HepG2 (cell line): Measurements from ENCODE around the gene ARSB. TPM values are rescaled to one million over a fixed set of nuclear protein-coding genes. Genes with fewer than 3 reads are reported as not detected.

Source experiments
- ATF7-NPFF ChIP-seq: sonication (generic); formaldehyde crosslinking; IDR thresholded peaks from 2 replicates; pipeline ENCODE4 v1.8.1; 2023; ENCODE audit warnings: mild to moderate bottlenecking, low read depth, missing genetic modification reagents, moderate library complexity
- BRCA1 ChIP-seq: sonication (generic); formaldehyde crosslinking; IDR thresholded peaks from 2 replicates; pipeline ENCODE4 v1.4.0; 2020; ENCODE audit warnings: missing genetic modification reagents
- MLX ChIP-seq: IDR thresholded peaks from 2 replicates; pipeline ENCODE4 v1.6.1; 2016
- MYNN ChIP-seq: sonication (generic); formaldehyde crosslinking; IDR thresholded peaks from 2 replicates; pipeline ENCODE4 v1.4.0; 2020; ENCODE audit warnings: mild to moderate bottlenecking, low read depth, missing genetic modification reagents
- NCOA1 ChIP-seq: sonication (generic); formaldehyde crosslinking; IDR thresholded peaks from 2 replicates; pipeline ENCODE4 v1.9.0; 2021; ENCODE audit warnings: missing genetic modification reagents
- POLR2G ChIP-seq: fragments of 200-400 bp; formaldehyde crosslinking; IDR thresholded peaks from 2 replicates; pipeline ENCODE4 v1.6.1; 2018; ENCODE audit warnings: mild to moderate bottlenecking, low read depth, low read length, moderate library complexity
- SMAD3 ChIP-seq: sonication (generic); formaldehyde crosslinking; IDR thresholded peaks from 2 replicates; pipeline ENCODE4 v1.4.0; 2020; ENCODE audit warnings: missing genetic modification reagents
- TEAD2 ChIP-seq: sonication (generic); formaldehyde crosslinking; IDR thresholded peaks from 2 replicates; pipeline ENCODE4 v1.9.0; 2021; ENCODE audit warnings: missing genetic modification reagents
- ZFP36 ChIP-seq: fragments of 150-350 bp; IDR thresholded peaks from 2 replicates; pipeline ENCODE4 v1.6.1; 2018; ENCODE audit warnings: borderline replicate concordance, low read length, low read depth; ENCODE audit not compliant: partially characterized antibody
- ZFY ChIP-seq: sonication (generic); formaldehyde crosslinking; IDR thresholded peaks from 2 replicates; pipeline ENCODE4 v1.4.0; 2020; ENCODE audit warnings: missing genetic modification reagents
- ZNF30 ChIP-seq: sonication (generic); formaldehyde crosslinking; IDR thresholded peaks from 2 replicates; pipeline ENCODE4 v1.5.0; 2020; ENCODE audit warnings: mild to moderate bottlenecking, missing genetic modification reagents
- polyA plus RNA-seq, 8 experiments: library from polyadenylated mRNA; depleted of rRNA in 3 of 8; stranded (reverse) in 7 of 8; unstranded in 1 of 8; fragments of >200 nt; fragmentation: Illumina TruSeq in 4 of 8; extraction: Trizol in 4 of 8; gene quantifications; 2 replicates each; pipeline versions ENCODE4 v1.2.1 to v1.2.3, GENCODE V29; 2011 to 2016; ENCODE audit warnings: low read depth in 4 of 8, missing spikeins in 1 of 8, mixed read lengths in 1 of 8; ENCODE audit not compliant: insufficient read depth in 1 of 8
- total RNA-seq, 5 experiments: library from RNA; depleted of rRNA; stranded (reverse); fragments of >200 nt; fragmentation: Illumina TruSeq; extraction: Trizol; gene quantifications; 2 replicates each; pipeline ENCODE4 v1.2.3, GENCODE V29; 2016; ENCODE audit warnings: low read depth in 1 of 5
- TF ChIP-seq, protein P1 (sequence below): sonication (generic); formaldehyde crosslinking; IDR thresholded peaks from 2 replicates; pipeline ENCODE4 v1.5.0; 2020; ENCODE audit warnings: mild to moderate bottlenecking, missing genetic modification reagents, borderline replicate concordance
- TF ChIP-seq, protein P2 (sequence below): sonication (generic); formaldehyde crosslinking; IDR thresholded peaks from 2 replicates; pipeline ENCODE4 v1.4.0; 2020; ENCODE audit warnings: missing genetic modification reagents, borderline replicate concordance
- TF ChIP-seq, protein P3 (sequence below): IDR thresholded peaks from 2 replicates; pipeline ENCODE4 v1.6.1; 2016; ENCODE audit warnings: missing compliant biosample characterization, missing genetic modification reagents, borderline replicate concordance

ARSB gene
- total and polyA plus RNA-seq, 2 of the 13 experiments (the other 11 are each of a cell fraction or from before 2014, with no cell fraction given) = 52.6 to 66.4 TPM

DNA sequence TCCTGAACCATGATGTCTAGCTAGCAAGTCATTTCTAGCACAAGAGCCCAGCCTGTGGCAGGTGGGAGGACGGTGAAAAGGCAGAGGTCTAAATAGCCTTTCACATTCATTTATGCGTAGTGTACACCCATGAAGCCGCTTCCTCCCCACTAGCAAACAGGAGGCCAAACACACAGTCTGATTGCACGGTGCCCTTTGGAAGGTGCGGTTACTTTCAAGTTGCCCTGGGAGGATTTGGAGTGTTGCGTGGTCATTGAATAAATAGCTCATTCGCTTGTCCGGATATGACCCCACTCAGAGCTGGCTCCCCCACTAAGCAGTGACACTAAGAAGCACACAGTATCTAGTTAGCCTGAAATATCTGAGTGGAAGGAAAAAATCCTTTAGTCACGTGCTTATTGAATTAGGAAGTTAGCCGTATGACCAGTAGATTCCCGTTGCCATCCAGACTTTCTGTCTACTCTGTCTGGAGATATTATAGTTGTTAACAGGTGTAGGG lies 664 bp upstream of the ARSB start (continued):
- TF ChIP-seq, protein P1, sequence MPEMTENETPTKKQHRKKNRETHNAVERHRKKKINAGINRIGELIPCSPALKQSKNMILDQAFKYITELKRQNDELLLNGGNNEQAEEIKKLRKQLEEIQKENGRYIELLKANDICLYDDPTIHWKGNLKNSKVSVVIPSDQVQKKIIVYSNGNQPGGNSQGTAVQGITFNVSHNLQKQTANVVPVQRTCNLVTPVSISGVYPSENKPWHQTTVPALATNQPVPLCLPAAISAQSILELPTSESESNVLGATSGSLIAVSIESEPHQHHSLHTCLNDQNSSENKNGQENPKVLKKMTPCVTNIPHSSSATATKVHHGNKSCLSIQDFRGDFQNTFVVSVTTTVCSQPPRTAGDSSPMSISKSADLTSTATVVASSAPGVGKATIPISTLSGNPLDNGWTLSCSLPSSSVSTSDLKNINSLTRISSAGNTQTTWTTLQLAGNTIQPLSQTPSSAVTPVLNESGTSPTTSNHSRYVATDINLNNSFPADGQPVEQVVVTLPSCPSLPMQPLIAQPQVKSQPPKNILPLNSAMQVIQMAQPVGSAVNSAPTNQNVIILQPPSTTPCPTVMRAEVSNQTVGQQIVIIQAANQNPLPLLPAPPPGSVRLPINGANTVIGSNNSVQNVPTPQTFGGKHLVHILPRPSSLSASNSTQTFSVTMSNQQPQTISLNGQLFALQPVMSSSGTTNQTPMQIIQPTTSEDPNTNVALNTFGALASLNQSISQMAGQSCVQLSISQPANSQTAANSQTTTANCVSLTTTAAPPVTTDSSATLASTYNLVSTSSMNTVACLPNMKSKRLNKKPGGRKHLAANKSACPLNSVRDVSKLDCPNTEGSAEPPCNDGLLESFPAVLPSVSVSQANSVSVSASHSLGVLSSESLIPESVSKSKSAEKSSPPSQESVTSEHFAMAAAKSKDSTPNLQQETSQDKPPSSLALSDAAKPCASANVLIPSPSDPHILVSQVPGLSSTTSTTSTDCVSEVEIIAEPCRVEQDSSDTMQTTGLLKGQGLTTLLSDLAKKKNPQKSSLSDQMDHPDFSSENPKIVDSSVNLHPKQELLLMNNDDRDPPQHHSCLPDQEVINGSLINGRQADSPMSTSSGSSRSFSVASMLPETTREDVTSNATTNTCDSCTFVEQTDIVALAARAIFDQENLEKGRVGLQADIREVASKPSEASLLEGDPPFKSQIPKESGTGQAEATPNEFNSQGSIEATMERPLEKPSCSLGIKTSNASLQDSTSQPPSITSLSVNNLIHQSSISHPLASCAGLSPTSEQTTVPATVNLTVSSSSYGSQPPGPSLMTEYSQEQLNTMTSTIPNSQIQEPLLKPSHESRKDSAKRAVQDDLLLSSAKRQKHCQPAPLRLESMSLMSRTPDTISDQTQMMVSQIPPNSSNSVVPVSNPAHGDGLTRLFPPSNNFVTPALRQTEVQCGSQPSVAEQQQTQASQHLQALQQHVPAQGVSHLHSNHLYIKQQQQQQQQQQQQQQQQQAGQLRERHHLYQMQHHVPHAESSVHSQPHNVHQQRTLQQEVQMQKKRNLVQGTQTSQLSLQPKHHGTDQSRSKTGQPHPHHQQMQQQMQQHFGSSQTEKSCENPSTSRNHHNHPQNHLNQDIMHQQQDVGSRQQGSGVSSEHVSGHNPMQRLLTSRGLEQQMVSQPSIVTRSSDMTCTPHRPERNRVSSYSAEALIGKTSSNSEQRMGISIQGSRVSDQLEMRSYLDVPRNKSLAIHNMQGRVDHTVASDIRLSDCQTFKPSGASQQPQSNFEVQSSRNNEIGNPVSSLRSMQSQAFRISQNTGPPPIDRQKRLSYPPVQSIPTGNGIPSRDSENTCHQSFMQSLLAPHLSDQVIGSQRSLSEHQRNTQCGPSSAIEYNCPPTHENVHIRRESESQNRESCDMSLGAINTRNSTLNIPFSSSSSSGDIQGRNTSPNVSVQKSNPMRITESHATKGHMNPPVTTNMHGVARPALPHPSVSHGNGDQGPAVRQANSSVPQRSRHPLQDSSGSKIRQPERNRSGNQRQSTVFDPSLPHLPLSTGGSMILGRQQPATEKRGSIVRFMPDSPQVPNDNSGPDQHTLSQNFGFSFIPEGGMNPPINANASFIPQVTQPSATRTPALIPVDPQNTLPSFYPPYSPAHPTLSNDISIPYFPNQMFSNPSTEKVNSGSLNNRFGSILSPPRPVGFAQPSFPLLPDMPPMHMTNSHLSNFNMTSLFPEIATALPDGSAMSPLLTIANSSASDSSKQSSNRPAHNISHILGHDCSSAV (CRISPR knock-in tag) = no peak
- no peak for TF ChIP-seq ZNF30
- TF ChIP-seq, protein P2, sequence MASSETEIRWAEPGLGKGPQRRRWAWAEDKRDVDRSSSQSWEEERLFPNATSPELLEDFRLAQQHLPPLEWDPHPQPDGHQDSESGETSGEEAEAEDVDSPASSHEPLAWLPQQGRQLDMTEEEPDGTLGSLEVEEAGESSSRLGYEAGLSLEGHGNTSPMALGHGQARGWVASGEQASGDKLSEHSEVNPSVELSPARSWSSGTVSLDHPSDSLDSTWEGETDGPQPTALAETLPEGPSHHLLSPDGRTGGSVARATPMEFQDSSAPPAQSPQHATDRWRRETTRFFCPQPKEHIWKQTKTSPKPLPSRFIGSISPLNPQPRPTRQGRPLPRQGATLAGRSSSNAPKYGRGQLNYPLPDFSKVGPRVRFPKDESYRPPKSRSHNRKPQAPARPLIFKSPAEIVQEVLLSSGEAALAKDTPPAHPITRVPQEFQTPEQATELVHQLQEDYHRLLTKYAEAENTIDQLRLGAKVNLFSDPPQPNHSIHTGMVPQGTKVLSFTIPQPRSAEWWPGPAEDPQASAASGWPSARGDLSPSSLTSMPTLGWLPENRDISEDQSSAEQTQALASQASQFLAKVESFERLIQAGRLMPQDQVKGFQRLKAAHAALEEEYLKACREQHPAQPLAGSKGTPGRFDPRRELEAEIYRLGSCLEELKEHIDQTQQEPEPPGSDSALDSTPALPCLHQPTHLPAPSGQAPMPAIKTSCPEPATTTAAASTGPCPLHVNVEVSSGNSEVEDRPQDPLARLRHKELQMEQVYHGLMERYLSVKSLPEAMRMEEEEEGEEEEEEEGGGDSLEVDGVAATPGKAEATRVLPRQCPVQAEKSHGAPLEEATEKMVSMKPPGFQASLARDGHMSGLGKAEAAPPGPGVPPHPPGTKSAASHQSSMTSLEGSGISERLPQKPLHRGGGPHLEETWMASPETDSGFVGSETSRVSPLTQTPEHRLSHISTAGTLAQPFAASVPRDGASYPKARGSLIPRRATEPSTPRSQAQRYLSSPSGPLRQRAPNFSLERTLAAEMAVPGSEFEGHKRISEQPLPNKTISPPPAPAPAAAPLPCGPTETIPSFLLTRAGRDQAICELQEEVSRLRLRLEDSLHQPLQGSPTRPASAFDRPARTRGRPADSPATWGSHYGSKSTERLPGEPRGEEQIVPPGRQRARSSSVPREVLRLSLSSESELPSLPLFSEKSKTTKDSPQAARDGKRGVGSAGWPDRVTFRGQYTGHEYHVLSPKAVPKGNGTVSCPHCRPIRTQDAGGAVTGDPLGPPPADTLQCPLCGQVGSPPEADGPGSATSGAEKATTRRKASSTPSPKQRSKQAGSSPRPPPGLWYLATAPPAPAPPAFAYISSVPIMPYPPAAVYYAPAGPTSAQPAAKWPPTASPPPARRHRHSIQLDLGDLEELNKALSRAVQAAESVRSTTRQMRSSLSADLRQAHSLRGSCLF (CRISPR knock-in tag) = peak; percentile 72; the same call in 1 of the 2 replicates
- peak; percentile 98 for TF ChIP-seq MLX (CRISPR knock-in tag)
- TF ChIP-seq TEAD2 (CRISPR knock-in tag) = no peak
- TF ChIP-seq NCOA1 (CRISPR knock-in tag) = peak; percentile 95
- peak; percentile 94 for TF ChIP-seq POLR2G
- no peak for TF ChIP-seq ATF7-NPFF
- peak; percentile 88; the same call in 1 of the 2 replicates for TF ChIP-seq SMAD3 (CRISPR knock-in tag)
- peak; percentile 85 for TF ChIP-seq ZFY (CRISPR knock-in tag)
- TF ChIP-seq BRCA1 = 0 out of 2 replicates have a peak, but pooled peaks have one; percentile 83
- TF ChIP-seq MYNN (CRISPR knock-in tag) = peak; percentile 52; the same call in 1 of the 2 replicates
- no peak for TF ChIP-seq ZFP36
- TF ChIP-seq, protein P3, sequence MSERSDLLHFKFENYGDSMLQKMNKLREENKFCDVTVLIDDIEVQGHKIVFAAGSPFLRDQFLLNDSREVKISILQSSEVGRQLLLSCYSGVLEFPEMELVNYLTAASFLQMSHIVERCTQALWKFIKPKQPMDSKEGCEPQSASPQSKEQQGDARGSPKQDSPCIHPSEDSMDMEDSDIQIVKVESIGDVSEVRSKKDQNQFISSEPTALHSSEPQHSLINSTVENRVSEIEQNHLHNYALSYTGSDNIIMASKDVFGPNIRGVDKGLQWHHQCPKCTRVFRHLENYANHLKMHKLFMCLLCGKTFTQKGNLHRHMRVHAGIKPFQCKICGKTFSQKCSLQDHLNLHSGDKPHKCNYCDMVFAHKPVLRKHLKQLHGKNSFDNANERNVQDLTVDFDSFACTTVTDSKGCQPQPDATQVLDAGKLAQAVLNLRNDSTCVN (CRISPR knock-in tag) = no peak
